ENCODE data around the gene POLR3B. TPM values are rescaled to one million over a fixed set of nuclear protein-coding genes. Genes with fewer than 3 reads are reported as not detected.

Gene POLR3B
- total and polyA plus RNA-seq, 2 experiments from 2014 or later: 4.0 to 14.6 TPM

- DNase-seq (ENCODE audit: low spot score): no peak
- H3K36me3 Mint-ChIP-seq (ENCODE audit: low read depth): no peaks in the 10 kb centered on the region
- H3K27ac Mint-ChIP-seq: no peak overlapping the region
- peaks cover 2% of the 10 kb centered on the region for H3K27me3 Mint-ChIP-seq (ENCODE audit: insufficient read depth, low read depth, poor library complexity)
- Histone ChIP-seq H3K9me2 (ENCODE audit: insufficient read depth) (no peaks in the 10 kb centered on the region), H2AFZ (no peak overlapping the region), H3F3A (replicated peaks; ENCODE audit: low read depth) (no peaks in the 10 kb centered on the region), H3K4me1 (ENCODE audit: insufficient read depth) (peaks cover 20% of the 10 kb centered on the region), H4K20me1 (replicated peaks; ENCODE audit: insufficient read depth) (no peaks in the 10 kb centered on the region), H3K27ac (ENCODE audit: low read depth) (no peak overlapping the region), H3K79me2 (replicated peaks; ENCODE audit: insufficient read depth) (no peaks in the 10 kb centered on the region), H3K4me3 (no peak overlapping the region), H3K27me3 (ENCODE audit: insufficient read depth) (no peaks in the 10 kb centered on the region), H3K36me3 (ENCODE audit: insufficient read depth) (no peaks in the 10 kb centered on the region), H3K4me2 (no peak overlapping the region)
- no peak for ATAC-seq
- peaks cover 19% of the 10 kb centered on the region; the same call in 2 of the 3 replicates for H3K4me1 Mint-ChIP-seq
- no peak overlapping the region for H3K4me3 Mint-ChIP-seq
- no peaks in the 10 kb centered on the region for H3K9me3 Mint-ChIP-seq
- TF ChIP-seq CREB1 (CRISPR knock-in tag; IDR thresholded peaks at IDR 0.05; ENCODE audit: low read depth): no peak
- no peak for TF ChIP-seq EZH2 (IDR thresholded peaks at IDR 0.05; ENCODE audit: low read depth, unreplicated experiment)
- no peak for TF ChIP-seq ETS1 (IDR thresholded peaks at IDR 0.05)
- TF ChIP-seq REST (IDR thresholded peaks at IDR 0.05; ENCODE audit: unreplicated experiment): no peak
- no peak for TF ChIP-seq ZNF462 (CRISPR knock-in tag; IDR thresholded peaks at IDR 0.05)
- no peak for TF ChIP-seq POLR2AphosphoS5 (IDR thresholded peaks at IDR 0.05; ENCODE audit: low read depth)
- no peak for TF ChIP-seq STAT1 (IDR thresholded peaks at IDR 0.05; ENCODE audit: unreplicated experiment)
- TF ChIP-seq JUNB (IDR thresholded peaks at IDR 0.05; ENCODE audit: unreplicated experiment): no peak
- TF ChIP-seq ZNF114 (CRISPR knock-in tag; IDR thresholded peaks at IDR 0.05): no peak
These were observed 130.1 kb downstream of the POLR3B start for GRCh38 chr12:106487664-106488063.

Measured in GM23338 (cell line).